Measurements from ENCODE around the gene NEK2. TPM values are rescaled to one million over a fixed set of nuclear protein-coding genes. Genes with fewer than 3 reads are reported as not detected.

NEK2 gene
- total and polyA plus RNA-seq, 8 donors = 0.05 to 0.55 (median 0.24) TPM; not detected in 2

- 85 to 92% methylated on average over 4 of the region's 4 CpGs for WGBS, 2 donors
- H3K4me3 ChIP-seq = no peak overlapping the region
- intact Hi-C loops (cut with DNase I) = loop anchor here in 1 of 3 donors (10.0 kb wide), 1 partner anchor 116 kb away; no protein-coding TSS in a partner anchor
- ATAC-seq (no peak), FAIRE-seq (no peak), DNase-seq (no peak)
- no peaks in the 10 kb centered on the region for H3K9me3 ChIP-seq
- no peak for TF ChIP-seq CTCF (IDR thresholded peaks at IDR 0.05)
- no peak overlapping the region for H3K27ac ChIP-seq
- H3K36me3 ChIP-seq = no peaks in the 10 kb centered on the region
- H3K27me3 ChIP-seq = no peaks in the 10 kb centered on the region
- H3K4me1 ChIP-seq = no peaks in the 10 kb centered on the region
These were observed 33.5 kb upstream of the NEK2 start for GRCh38 chr1:211708926-211709325.

GRCh38 chr1:211708006-211708405 lies 32.6 kb upstream of the NEK2 start:
- FAIRE-seq (no peak), ATAC-seq (no peak), DNase-seq (no peak)
- Histone ChIP-seq H3K36me3 (no peaks in the 10 kb centered on the region), H3K27me3 (no peaks in the 10 kb centered on the region), H3K4me3 (no peak overlapping the region), H3K4me1 (no peaks in the 10 kb centered on the region), H3K27ac (no peak overlapping the region), H3K9me3 (no peaks in the 10 kb centered on the region)
- WGBS, 2 donors = 85% methylated on average over 6 of the region's 6 CpGs
- intact Hi-C loops (cut with DNase I) = loop anchor here in 1 of 3 donors (10.0 kb wide), 1 partner anchor 117 kb away; no protein-coding TSS in a partner anchor
- no peak for TF ChIP-seq CTCF (IDR thresholded peaks at IDR 0.05)

- Histone ChIP-seq H3K36me3 (no peaks in the 10 kb centered on the region), H3K27me3 (no peaks in the 10 kb centered on the region), H3K4me3 (no peak overlapping the region), H3K4me1 (no peaks in the 10 kb centered on the region), H3K27ac (no peak overlapping the region), H3K9me3 (no peaks in the 10 kb centered on the region)
- 78 to 88% methylated on average over 6 of the region's 6 CpGs for WGBS, 2 donors
- no peak for ATAC-seq
- FAIRE-seq = no peak
- intact Hi-C loops (cut with DNase I) = loop anchor here in 1 of 3 donors (10.0 kb wide), 1 partner anchor 119 kb away; no protein-coding TSS in a partner anchor
- no peak for DNase-seq
- no peak for TF ChIP-seq CTCF (IDR thresholded peaks at IDR 0.05)
These were observed 30.2 kb upstream of the NEK2 start for GRCh38 chr1:211705467-211706091.

- H3K4me1 ChIP-seq = no peaks in the 10 kb centered on the region
- H3K27ac ChIP-seq = no peak overlapping the region
- no peaks in the 10 kb centered on the region for H3K9me3 ChIP-seq
- FAIRE-seq (no peak), ATAC-seq (no peak), DNase-seq (no peak)
- TF ChIP-seq CTCF (IDR thresholded peaks at IDR 0.05) = no peak
- intact Hi-C loops (cut with DNase I) = loop anchor here in 1 of 3 donors (10.0 kb wide), 1 partner anchor 120 kb away; no protein-coding TSS in a partner anchor
- 94 to 98% methylated on average over 3 of the region's 3 CpGs for WGBS, 2 donors
- no peaks in the 10 kb centered on the region for H3K27me3 ChIP-seq
- H3K36me3 ChIP-seq = no peaks in the 10 kb centered on the region
- no peak overlapping the region for H3K4me3 ChIP-seq
These were observed 29.1 kb upstream of the NEK2 start for GRCh38 chr1:211704543-211704942.
